Measurements from ENCODE around the gene CASP8AP2. TPM values are rescaled to one million over a fixed set of nuclear protein-coding genes. Genes with fewer than 3 reads are reported as not detected.
"Not testable (repeated sequence)": the region's sequence is repeated elsewhere in the genome, so short reads cannot be mapped to it uniquely, and the experiment has no call there.

The CASP8AP2 gene
- total RNA-seq: 38.8 and 40.9 TPM in 2 replicates

GRCh38 chr6:89829472-89830169, at the start of gene CASP8AP2:
Gene CASP8AP2, plus strand, starts transcription at chr6:89829880.
- intact Hi-C loops (cut with micrococcal nuclease): loop anchor here (1.0 to 10.0 kb wide), 12 partner anchors 10 to 867 kb away; partner anchors contain the start of genes BACH2, LYRM2, MAP3K7 and MDN1

DNA sequence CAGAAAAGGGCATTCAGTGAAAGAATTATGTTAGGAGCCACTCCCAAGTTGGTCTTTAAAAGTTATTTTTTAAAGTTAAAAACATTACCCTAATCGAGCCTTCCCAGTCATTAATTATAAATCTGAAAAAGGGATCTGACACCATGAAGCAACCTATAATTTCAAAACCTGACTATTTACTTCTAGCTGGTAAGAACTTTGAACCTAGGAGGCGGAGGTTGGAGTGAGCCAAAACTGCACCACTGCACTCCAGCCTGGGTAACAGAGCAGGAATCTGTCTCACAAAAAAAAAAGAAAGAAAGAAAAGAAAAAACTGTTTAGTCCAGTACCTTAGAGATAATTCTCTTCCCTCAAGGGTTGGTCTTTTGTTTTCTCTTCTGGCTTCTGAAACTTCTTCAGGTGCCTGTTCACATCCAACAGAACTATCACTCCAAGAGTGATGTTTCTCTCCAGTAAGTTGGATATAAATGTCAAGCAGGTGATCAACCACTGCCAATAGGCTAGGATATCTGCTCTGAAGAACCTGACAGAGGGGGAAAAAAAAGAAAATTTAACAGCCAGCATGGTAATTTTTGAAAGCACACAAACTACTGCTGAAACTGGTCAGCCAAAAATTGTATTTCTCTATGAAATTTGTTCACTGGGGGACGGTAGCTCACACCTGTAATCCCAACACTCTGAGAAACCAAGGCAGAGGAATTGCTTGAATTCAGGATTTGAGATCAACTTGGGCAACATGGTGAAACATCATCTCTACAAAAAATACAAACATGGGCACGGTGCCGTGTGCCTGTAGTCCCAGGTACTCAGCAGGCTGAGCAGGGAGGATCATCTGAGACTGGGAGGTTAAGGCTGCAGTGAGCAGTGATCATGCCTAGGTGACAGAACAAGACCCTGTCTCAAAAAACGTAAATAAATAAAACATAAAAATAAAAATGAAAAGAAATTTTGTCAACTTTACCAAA, 48.3 kb upstream of the CASP8AP2 start:
- intact Hi-C loops (cut with micrococcal nuclease): no loop called here

- intact Hi-C loops (cut with micrococcal nuclease): no loop called here
These were observed 47.5 kb upstream of the CASP8AP2 start for GRCh38 chr6:89782222-89782621.

GRCh38 chr6:89783293-89783692, 46.4 kb upstream of the CASP8AP2 start:
- intact Hi-C loops (cut with micrococcal nuclease): not testable (repeated sequence)

GRCh38 chr6:89784838-89785237, 44.8 kb upstream of the CASP8AP2 start:
- intact Hi-C loops (cut with micrococcal nuclease): no loop called here

DNA sequence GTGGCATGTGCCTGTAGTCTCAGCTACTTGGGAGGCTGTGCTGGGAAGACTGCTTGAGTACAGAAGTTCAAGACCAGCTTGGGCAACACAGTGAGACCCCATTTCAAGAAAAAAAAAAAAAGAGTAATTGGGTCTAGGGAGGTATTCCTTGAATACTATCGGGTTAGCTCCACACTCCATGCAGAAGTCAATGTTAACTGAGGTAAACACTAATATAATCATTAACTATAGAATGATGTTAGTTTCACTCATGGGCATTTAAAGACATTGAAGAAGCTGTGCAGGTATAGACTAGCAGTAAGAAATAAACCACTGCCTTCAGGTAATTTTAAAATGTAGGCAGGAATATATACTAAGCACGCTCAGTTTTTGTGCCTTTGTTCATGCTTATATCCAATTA, 42.7 kb upstream of the CASP8AP2 start:
- intact Hi-C loops (cut with micrococcal nuclease): no loop called here

GRCh38 chr6:89787660-89788328, 41.9 kb upstream of the CASP8AP2 start:
- intact Hi-C loops (cut with micrococcal nuclease): no loop called here

GRCh38 chr6:89789980-89790379, 39.7 kb upstream of the CASP8AP2 start:
- intact Hi-C loops (cut with micrococcal nuclease): loop anchor here (5.0 kb wide), 1 partner anchor 358 kb away; the partner anchor contains the start of gene ANKRD6

DNA sequence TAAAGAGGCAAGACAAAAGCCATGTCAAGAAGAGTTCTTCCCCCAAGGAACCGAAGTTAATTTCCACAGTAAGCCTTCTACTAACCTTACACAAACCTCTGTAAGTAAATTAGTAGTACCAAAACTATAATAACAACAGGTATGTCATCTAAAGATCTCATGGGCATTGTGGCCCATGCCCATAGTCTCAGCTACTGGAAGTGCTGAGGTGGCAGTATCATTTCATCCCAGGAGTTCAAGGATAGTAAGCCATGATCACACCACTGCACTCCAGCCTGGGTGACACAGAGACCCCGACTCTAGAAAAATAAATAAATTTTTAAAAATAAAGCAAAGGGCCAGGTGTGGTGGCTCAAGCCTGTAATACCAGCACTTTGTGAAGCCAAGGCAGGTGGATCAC, 39.3 kb upstream of the CASP8AP2 start:
- intact Hi-C loops (cut with micrococcal nuclease): loop anchor here (5.0 kb wide), 1 partner anchor 358 kb away; the partner anchor contains the start of gene ANKRD6

GRCh38 chr6:89792881-89793280, 36.8 kb upstream of the CASP8AP2 start:
- intact Hi-C loops (cut with micrococcal nuclease): loop anchor here (5.0 kb wide), 1 partner anchor 361 kb away; the partner anchor contains the start of gene ANKRD6

- intact Hi-C loops (cut with micrococcal nuclease): loop anchor here (5.0 kb wide), 1 partner anchor 361 kb away; the partner anchor contains the start of gene ANKRD6
These were observed 36.1 kb upstream of the CASP8AP2 start for GRCh38 chr6:89793586-89793985.

DNA sequence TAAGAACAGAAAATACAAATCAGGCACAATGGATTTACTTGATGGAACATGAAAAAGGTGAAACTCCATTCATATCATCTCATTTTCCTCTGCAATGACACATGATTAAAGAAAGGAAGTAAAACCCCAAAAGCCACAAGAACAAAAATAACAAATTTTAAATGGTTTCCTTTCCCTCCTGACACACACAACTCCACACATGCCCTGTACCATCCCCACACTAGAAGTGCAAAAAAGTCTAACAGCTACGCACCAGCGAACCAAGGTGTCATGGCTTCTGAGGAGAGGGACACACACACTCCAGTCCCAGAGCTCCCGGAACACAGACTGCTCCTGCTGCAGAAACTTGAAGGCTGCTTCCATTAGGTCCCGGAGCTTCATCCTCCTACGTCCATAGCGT, 35.4 kb upstream of the CASP8AP2 start:
- intact Hi-C loops (cut with micrococcal nuclease): loop anchor here (1.0 to 5.0 kb wide), 3 partner anchors 25 to 362 kb away; partner anchors contain the start of genes ANKRD6, CASP8AP2 and MDN1

- intact Hi-C loops (cut with micrococcal nuclease): no loop called here
These were observed 32.4 kb upstream of the CASP8AP2 start for GRCh38 chr6:89797317-89797716.

DNA sequence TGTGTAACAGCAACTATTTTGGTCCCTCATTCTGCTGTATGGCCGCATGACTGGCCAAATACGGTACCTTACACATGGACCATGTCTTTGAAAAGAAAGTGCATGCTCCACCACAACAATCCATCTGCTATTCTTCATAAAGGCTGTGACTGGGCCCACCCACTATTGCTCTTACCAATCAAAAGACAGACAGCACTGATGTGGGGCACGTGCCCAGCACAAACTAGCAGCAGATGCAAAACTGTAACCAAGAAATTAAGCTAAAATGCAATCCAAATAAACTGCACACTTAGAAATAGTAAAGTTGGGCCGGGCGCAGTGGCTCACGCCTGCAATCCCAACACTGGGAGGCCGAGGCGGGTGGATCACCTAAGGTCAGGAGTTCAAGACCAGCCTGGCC, 30.6 kb upstream of the CASP8AP2 start:
- intact Hi-C loops (cut with micrococcal nuclease): no loop called here

GRCh38 chr6:89799756-89800155, 29.9 kb upstream of the CASP8AP2 start:
- intact Hi-C loops (cut with micrococcal nuclease): no loop called here

DNA sequence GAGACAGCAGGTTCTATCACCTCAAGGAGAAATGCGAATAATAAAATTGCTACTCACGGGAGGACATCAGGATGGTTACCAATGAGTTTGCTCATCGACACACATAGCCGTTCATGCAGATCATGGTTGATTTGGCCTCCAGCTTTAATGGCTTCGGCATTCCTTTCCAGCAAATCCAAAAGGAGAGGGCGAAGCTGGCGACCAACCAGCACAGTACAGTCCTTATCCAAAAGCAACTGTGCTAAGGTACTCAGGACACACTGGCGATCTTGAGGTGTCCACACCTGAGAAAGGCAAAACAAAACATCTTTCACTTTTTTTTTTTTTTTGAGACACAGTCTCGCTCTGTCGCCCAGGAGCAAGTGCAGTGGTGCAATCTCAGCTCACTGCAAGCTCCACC, 26.4 kb upstream of the CASP8AP2 start:
- intact Hi-C loops (cut with micrococcal nuclease): no loop called here

- intact Hi-C loops (cut with micrococcal nuclease): no loop called here
These were observed 23.8 kb upstream of the CASP8AP2 start for GRCh38 chr6:89805814-89806371.

GRCh38 chr6:89807581-89807980, 22.1 kb upstream of the CASP8AP2 start:
- intact Hi-C loops (cut with micrococcal nuclease): no loop called here

DNA sequence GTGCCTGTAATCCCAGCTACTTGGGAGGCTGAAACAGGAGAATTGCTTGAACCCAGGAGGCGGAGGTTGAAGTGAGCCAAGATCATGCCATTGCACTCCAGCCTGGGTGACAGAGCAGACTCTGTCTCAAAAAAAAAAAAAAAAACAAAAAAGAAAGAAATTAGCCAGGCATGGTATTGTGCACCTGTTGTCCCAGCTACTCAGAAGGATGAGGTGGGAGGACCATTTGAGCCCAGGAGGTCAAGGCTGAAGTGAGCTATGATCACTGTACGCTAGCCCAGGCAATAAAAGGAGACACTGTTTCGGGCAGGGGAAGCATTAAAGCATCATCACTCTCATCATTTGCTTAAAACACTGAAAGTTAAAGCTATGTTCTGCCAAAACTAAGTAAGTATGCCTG, 16.3 kb upstream of the CASP8AP2 start:
- intact Hi-C loops (cut with micrococcal nuclease): not testable (repeated sequence)

GRCh38 chr6:89817481-89817880, 12.2 kb upstream of the CASP8AP2 start:
- intact Hi-C loops (cut with micrococcal nuclease): no loop called here

GRCh38 chr6:89818977-89819335, 10.7 kb upstream of the CASP8AP2 start:
- intact Hi-C loops (cut with micrococcal nuclease): loop anchor here (1.0 to 2.0 kb wide), 5 partner anchors 10 to 768 kb away; partner anchors contain the start of genes CASP8AP2, LYRM2 and MAP3K7
